GM12892 (cell line): ENCODE data around the gene DDX39B.

Experiments used
- DNase-seq: peaks from one replicate; pipeline ENCODE4 v3.0.0; 2011; ENCODE audit not compliant: insufficient read length
- FAIRE-seq: peaks from 2 replicates; lab custom pipeline; 2011; peaks lifted over from hg19 to GRCh38; lab: Jason Lieb, UNC
- POLR2A ChIP-seq: IDR thresholded peaks from 2 replicates; pipeline ENCODE4 v1.6.1; 2011; ENCODE audit warnings: low read depth, low read length, control low read depth
- POLR2AphosphoS5 ChIP-seq: IDR thresholded peaks from 2 replicates; pipeline ENCODE4 v1.6.1; 2011; ENCODE audit warnings: low read depth, low read length, control low read depth
- TAF1 ChIP-seq: IDR thresholded peaks from 2 replicates; pipeline ENCODE4 v1.6.1; 2011; ENCODE audit warnings: low read depth, mild to moderate bottlenecking, control low read depth, low read length, borderline replicate concordance

Gene DDX39B

DNA sequence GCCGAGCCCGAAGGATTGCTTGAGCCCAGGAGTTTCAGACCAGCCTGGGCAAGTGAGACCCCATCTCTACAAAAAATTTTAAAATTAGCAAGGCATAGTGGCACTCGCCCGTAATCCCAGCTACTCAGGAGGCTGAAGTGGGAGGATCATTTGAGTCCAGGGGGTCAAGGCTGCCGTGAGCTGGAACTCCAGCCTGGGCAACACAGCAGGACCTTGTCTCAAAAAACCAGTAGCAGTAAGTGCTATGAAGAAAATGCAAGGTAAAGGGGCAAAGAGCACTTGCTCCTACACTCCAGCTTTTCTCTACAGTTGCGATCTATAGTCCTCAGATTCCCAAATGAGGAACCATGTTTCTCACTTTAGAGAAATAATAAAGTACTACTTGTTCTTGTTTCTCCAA, 1.8 kb upstream of the DDX39B start:
- TF ChIP-seq TAF1 (no peak), POLR2A (no peak), POLR2AphosphoS5 (no peak)
- no peak for FAIRE-seq

DNA sequence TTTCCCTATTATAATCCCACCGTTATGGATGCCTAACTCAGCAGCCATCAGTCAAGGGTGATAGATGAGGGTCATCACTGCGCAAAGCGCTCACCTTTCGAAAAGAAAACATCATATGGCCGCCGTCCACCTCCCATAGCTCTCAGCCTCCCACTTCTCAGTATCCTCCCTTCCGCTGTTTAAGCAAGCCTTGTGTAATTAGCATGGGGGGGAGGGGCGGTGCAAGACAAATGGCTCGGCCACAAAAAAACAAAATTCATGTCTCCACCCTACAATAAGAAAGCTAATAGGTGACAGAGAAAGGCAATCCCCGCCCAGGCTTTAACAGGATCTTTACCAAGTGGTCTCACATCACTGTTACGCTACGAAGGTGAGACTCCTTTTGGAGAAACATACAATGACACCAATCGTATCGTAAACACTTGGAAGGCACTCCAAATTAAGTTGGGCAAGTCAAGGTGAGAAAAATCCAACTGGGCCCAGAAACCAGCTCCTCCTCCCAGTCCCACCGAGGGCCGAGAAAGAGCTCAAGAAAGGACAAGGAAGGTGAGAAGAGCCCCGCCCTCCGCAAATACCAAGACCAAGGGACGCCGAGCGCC, 645 bp downstream of the DDX39B start:
- peak; percentile 48 for FAIRE-seq
- DNase-seq, result no peak

More for the DNA sequence above, 1.8 kb upstream of the DDX39B start:
- no peak for DNase-seq

DNA sequence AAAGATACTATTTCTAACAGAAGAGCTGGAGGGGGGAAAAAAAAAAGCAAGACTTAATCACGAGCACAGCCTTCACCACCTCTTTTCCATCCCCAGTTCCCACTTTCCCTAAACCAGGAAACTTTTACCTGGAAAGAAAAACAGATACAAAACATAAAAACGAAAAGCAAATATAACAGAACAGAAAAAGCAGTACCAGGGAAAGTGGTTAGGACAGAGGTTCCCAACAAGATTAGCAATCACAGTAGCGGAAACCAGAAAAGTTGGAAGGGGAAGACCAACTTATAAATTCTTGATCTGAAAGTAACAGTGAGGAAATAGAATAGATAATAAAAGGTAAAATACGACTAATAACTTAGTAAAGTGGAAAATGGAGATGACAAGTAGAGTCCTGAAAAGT, 1.2 kb downstream of the DDX39B start:
- no peak for FAIRE-seq
- no peak for DNase-seq
- TF ChIP-seq POLR2A (no peak), TAF1 (no peak), POLR2AphosphoS5 (no peak)

More for the DNA sequence above, 645 bp downstream of the DDX39B start:
- TF ChIP-seq TAF1 (no peak), POLR2A (no peak), POLR2AphosphoS5 (no peak)

DNA sequence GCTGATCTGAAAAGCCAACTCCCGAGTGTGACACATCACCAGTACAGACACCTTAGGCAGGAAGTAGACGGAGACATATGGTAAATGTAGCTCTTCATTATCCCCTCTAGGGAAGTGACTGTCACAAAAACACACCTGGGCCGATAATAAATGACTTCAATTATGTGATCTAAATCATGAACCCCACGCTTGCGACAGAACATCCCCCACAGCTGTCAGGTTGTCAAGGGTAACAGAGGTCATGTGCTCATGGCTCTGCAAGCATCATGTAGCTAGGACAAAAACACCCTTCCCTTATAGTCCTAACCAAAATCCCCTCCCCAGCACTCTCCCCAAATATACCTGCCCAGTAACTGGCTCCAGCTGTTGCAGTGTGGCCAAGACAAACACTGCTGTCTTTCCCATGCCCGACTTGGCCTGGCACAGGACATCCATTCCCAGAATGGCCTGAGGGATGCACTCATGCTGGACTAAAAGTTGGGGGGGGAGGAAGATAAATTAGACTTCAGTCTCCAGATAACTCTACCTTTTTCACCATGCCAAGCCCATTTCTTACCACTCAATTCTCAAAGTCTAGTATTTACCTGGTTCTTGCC, 2.9 kb downstream of the DDX39B start:
- DNase-seq (no peak), FAIRE-seq (no peak)
- TF ChIP-seq TAF1 (no peak), POLR2A (no peak)

DNA sequence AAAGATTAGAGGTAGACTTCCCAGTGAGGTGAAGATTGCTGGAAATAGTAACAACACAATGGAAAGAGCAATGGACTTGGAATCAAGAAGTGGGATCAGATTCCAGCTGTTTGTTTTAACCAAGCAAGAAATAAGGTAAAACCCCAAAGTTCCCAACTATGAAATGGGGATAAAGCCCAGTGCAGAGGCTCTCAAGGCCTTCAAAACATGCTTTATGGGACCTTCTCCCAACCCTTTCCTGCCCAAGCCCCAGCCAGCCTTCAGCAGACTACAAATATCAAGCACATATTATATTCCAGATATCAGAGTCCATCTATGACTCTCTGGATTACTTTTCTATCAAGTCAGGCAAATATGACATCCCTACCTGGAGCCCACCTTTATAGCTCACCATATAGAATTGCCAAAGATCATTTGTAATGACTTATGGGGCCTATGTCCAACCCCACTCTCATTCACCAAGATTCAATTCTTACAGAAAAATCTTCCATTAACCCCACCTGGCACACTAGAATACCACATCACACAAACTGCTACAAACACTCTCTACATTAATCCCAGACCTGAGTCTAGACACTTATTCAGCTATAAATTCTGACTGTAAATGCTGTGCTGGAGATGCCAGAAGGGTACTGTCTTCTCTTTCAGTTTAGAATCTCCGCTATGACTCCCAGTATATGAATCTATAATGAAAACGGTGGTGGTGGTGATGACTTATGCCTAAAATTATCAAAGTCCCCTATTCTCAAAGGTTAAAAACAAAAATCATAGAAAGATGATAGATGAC, 6.1 kb downstream of the DDX39B start:
- no peak for DNase-seq
- no peak for FAIRE-seq
- TF ChIP-seq POLR2A (peak; percentile 32; the same call in 1 of the 2 replicates), POLR2AphosphoS5 (no peak)

DNA sequence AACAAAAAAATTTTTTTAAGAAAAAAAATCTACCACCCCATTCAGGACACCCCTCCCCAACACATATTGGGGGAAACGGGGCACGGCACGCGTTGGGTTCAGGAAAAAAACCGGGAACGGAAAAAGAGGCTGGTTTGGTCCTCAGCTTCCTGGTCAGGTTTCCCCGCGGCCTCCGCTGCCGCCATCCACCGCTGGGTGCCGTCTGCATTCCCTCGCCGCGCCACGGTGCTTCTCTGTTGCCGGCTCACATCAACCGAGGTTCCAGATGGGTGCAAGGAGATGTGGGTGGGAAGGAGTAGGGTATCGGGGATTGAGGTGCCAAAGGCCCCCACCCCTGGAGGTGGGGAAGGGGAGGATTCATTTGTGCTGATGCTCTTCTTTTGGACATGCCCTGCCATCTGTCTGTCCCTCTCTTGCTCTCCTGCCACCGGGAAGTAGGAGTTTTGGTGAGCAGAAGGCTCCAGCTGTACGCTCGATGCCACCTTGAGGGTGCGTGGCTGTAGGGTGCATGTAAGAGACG, 7.2 kb downstream of the DDX39B start:
- FAIRE-seq, result no peak
- TF ChIP-seq POLR2A (no peak), TAF1 (no peak), POLR2AphosphoS5 (no peak)

DNA sequence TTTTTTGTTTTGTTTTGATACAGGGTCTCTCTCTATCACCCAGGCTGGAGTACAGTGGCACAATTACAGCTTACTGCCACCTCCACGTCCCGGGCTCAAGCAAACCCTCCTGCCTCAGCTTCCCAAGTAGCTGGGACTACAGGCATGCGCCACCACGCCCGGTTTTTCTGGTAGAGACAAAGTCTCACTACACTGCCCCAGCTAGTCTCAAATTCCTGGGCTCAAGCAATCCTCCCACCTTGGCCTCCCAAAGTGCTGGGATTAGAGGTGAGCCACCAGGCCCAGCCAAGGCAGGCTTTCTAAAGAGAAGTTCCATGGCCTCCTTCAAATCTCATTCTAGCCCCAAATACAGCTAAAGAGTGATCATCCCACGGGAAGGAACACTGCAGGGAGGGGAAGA, 7.8 kb downstream of the DDX39B start:
- DNase-seq (no peak), FAIRE-seq (no peak)

More for the DNA sequence above, 7.2 kb downstream of the DDX39B start:
- no peak for DNase-seq

DNA sequence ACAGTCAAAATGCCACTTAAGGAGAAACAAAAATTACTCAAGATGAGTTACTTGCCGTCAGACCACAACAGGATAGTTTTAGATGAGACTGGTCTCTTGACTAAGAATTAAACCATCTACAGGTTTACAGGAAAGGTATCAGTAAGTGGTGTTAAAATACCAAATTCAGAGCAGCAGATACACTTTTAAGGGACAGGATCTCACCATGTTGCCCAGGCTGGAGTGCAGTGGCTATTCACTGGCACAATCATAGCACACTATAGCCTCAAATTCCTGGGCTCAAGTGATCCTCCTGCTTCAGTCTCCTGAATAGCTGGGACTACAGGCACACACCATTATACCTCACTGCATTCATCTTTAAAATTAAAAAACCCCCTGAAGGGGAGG, 8.4 kb downstream of the DDX39B start:
- FAIRE-seq (no peak), DNase-seq (no peak)
- TF ChIP-seq POLR2AphosphoS5, result 0 out of 2 replicates have a peak, but pooled peaks have one; percentile 19
- TF ChIP-seq TAF1, result no peak

More for the DNA sequence above, 7.8 kb downstream of the DDX39B start:
- TF ChIP-seq TAF1 (no peak), POLR2A (peak; percentile 44; the same call in 1 of the 2 replicates), POLR2AphosphoS5 (no peak)

DNA sequence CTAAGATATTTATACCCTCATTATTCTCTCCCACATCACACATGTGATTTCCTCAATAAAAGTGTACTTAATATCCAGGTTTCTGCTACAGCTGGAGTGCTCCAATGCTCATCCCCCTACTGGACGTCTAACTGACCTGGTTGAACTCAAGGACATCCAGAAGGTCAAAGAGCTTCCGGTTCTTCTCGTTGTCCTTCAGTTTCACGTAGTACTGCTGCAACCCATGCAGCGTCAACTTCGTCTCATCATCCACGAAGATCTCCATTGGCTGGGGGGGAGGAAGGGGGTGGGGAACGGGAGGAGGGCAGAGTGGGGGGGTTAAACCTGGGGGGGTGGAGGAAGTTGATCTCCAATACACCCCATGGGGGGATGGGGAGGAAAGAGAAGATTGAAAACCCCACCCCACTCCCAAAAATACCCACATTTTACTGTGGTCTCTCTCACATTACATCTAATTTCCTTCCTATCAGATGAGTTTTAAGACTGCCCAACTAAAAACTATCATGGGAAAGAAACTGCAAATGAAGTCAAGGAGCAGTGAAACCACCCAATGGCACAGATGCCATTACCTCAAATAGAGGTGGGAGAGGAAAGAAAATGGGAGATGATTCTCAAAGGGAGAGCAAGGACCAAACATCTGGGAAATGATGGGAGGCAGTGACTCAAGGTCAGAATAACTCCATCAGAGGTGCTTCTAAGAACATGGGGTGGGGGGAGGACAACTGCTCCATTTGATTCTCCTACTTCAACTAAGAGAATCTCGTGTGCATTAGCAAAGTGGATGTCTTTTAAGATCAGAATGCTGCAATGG, 9.0 kb downstream of the DDX39B start:
- FAIRE-seq (no peak), DNase-seq (no peak)
- TF ChIP-seq TAF1 (no peak), POLR2A (peak; percentile 17; the same call in 1 of the 2 replicates), POLR2AphosphoS5 (no peak; the same call in none of the 2 replicates)

DNA sequence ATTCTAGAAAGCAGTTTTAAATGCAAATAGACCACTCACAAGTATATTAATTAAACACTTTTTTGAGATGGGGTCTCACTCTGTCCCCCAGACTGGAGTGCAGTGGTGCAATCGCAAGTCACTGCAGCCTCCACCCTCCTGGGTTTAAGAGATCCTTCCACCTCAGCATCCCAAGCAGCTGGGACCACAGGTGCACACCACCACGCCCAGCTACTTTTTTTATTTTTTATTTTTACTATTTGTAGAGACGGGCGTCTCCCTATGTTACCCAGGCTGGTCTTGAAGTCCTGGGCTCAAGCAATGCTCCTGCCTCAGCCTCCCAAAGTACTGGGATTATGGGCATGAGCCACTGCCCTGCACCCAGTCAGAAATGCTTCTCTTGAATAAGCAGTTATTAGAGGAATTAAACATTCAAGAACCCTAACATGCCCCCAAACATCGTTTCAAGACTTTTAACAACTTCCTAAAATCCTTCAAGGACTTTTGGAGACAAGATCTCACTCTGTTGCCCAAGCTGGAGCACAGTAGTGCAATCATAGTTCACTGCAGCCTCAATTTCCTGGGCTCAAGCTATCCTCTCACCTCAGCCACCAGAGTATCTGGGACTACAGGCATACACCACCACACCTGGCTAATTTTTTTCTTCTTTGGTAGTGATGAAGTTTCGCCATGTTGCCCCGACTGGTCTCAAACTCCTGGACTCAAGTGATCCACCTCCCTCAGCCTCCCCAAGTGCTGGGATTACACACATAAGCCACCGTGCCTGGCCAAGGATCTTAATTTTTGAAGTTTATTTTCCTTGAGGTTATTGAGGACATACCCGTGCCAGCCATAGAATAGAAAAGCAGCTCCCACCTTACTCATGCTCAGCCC, 9.8 kb downstream of the DDX39B start:
- TF ChIP-seq POLR2AphosphoS5 (peak; percentile 2; the same call in 1 of the 2 replicates), TAF1 (no peak), POLR2A (peak; percentile 26; the same call in 1 of the 2 replicates)
- FAIRE-seq (no peak), DNase-seq (no peak)

DNA sequence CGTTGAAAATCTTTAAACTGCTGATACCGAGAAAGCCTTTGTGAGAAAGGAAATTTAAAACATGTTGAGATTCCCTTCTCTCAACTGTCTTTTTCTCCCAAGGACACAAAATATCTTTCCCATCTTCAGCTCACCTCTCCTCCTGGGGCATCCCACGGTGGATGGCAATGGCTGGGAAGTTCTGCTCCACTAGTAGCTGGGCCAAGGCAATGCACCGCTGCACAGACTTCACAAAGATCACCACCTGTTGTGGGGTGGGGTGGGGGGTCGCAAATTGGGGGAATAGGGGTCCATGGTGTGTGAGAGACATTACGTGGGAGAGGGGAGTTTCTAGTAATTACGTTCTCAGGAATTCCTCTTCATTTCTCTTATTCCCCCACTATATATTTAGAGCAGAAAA, 10.6 kb downstream of the DDX39B start:
- no peak for FAIRE-seq
- DNase-seq, result no peak
- TF ChIP-seq POLR2A (no peak), TAF1 (no peak), POLR2AphosphoS5 (no peak; the same call in 1 of the 2 replicates)
